Activated CD4-positive, alpha-beta T cell treated with anti-CD3 and anti-CD28 coated beads, Interleukin-2, Interleukin-6, amounts not matched to agents 100 ng/mL and 50 ng/mL, durations not matched to agents 16 hours and 8 hours (primary cell): Measurements from ENCODE around the gene APP.
A peak's percentile ranks its signal among the peaks of the same experiment; 100 is the strongest.

Source experiments
- DNase-seq: peaks from one replicate; pipeline ENCODE4 v3.0.0-alpha.2; 2020

APP gene

GRCh38 chr21:25857308-25858074, 313.1 kb downstream of the APP start:
- DNase-seq = no peak

GRCh38 chr21:25855576-25855975, 315.0 kb downstream of the APP start:
- no peak for DNase-seq

- no peak for DNase-seq
These were observed 320.3 kb downstream of the APP start for GRCh38 chr21:25850126-25850842.

- DNase-seq = no peak
These were observed 322.3 kb downstream of the APP start for GRCh38 chr21:25848309-25848708.

- peak; percentile 62 for DNase-seq
These were observed 324.8 kb downstream of the APP start for GRCh38 chr21:25845729-25846256.

GRCh38 chr21:25842925-25843324, 327.6 kb downstream of the APP start:
- no peak for DNase-seq

- DNase-seq = no peak
These were observed 331.8 kb downstream of the APP start for GRCh38 chr21:25838809-25839208.

- DNase-seq = no peak
These were observed 332.9 kb downstream of the APP start for GRCh38 chr21:25837533-25838265.

- DNase-seq = no peak
These were observed 334.2 kb downstream of the APP start for GRCh38 chr21:25836396-25836795.

GRCh38 chr21:25834381-25834780, 336.2 kb downstream of the APP start:
- DNase-seq = no peak

GRCh38 chr21:25831300-25831960, 339.1 kb downstream of the APP start:
- peak; percentile 51 for DNase-seq
